GM04503 (cell line): ENCODE results near the gene ERLIN1.

ENCODE experiments used
- DNase-seq: peaks from one replicate; pipeline ENCODE4 v3.0.0-alpha.2; 2012; ENCODE audit warnings: low read depth

ERLIN1 gene

GRCh38 chr10:100172349-100172748 lies 13.5 kb downstream of the ERLIN1 start:
- DNase-seq: no peak

GRCh38 chr10:100168313-100168643 lies 17.6 kb downstream of the ERLIN1 start:
- no peak for DNase-seq

GRCh38 chr10:100167553-100168312 lies 18.1 kb downstream of the ERLIN1 start:
- DNase-seq: no peak

GRCh38 chr10:100163704-100164621 lies 21.9 kb downstream of the ERLIN1 start:
- DNase-seq: no peak

- DNase-seq: no peak
These were observed 23.1 kb downstream of the ERLIN1 start for GRCh38 chr10:100162696-100163095.

- DNase-seq: no peak
These were observed 27.6 kb downstream of the ERLIN1 start for GRCh38 chr10:100158044-100158805.

- DNase-seq: no peak
These were observed 28.7 kb downstream of the ERLIN1 start for GRCh38 chr10:100157156-100157555.

- no peak for DNase-seq
These were observed 29.9 kb downstream of the ERLIN1 start for GRCh38 chr10:100155936-100156335.

- DNase-seq: no peak
These were observed 31.2 kb downstream of the ERLIN1 start for GRCh38 chr10:100154666-100155065.

GRCh38 chr10:100153239-100153825 lies 32.5 kb downstream of the ERLIN1 start:
- DNase-seq: no peak

GRCh38 chr10:100151723-100152300 lies 34.0 kb downstream of the ERLIN1 start:
- no peak for DNase-seq

GRCh38 chr10:100148353-100149211 lies 37.2 kb downstream of the ERLIN1 start:
- DNase-seq: peak; percentile 4

- DNase-seq: peak; percentile 3
These were observed 38.8 kb downstream of the ERLIN1 start for GRCh38 chr10:100146875-100147650.

GRCh38 chr10:100146398-100146797 lies 39.4 kb downstream of the ERLIN1 start:
- no peak for DNase-seq

GRCh38 chr10:100143756-100144155 lies 42.1 kb downstream of the ERLIN1 start:
- DNase-seq: no peak

GRCh38 chr10:100141446-100142087 lies 44.3 kb downstream of the ERLIN1 start:
- no peak for DNase-seq

GRCh38 chr10:100140070-100140469 lies 45.8 kb downstream of the ERLIN1 start:
- no peak for DNase-seq

GRCh38 chr10:100138921-100139496 lies 46.8 kb downstream of the ERLIN1 start:
- DNase-seq: no peak

GRCh38 chr10:100135486-100135885 lies 50.3 kb downstream of the ERLIN1 start:
- DNase-seq: no peak
